PC-3 (cell line): ENCODE data around the gene TNK2. TPM values are rescaled to one million over a fixed set of nuclear protein-coding genes. Genes with fewer than 3 reads are reported as not detected.

Experiments
- ATAC-seq: fragments of 200-7000 bp; cut with Tn5 transposase; 2 replicates; pipeline ENCODE4 v1.9.1; 2020; ENCODE audit warnings: mild to moderate bottlenecking, moderate library complexity
- BruUV-seq: library from RNA; stranded (reverse); fragments of 400-500 nt; replicated peaks from 2 replicates; lab custom pipeline; 2021; lab: Mats Ljungman, UMichigan
- CTCF ChIA-PET: fragments of 300-600 bp; sonication (Branson Sonifier 250); formaldehyde crosslinking; loops from one replicate; lab custom pipeline; 2022; ENCODE audit warnings: antibody characterized with exemption; lab: Charles Lee
- POLR2A ChIA-PET: fragments of 300-600 bp; sonication (Branson Sonifier 250); formaldehyde crosslinking; loops from one replicate; lab custom pipeline; 2022; ENCODE audit warnings: antibody characterized with exemption; ENCODE audit not compliant: unreplicated experiment; lab: Charles Lee
- DNase-seq: peaks from one replicate; pipeline ENCODE4 v3.0.0-alpha.2; 2015
- H2AFZ ChIP-seq: fragments of 300-600 bp; sonication (generic); 2 replicates; pipeline ENCODE4 v1.6.0; 2016; ENCODE audit warnings: antibody characterized with exemption, low read length
- H3F3A ChIP-seq: fragments of 300-600 bp; sonication (generic); one replicate; pipeline ENCODE4 v1.6.0; 2017; ENCODE audit warnings: antibody characterized with exemption, low read length, control low read depth, mild to moderate bottlenecking; ENCODE audit not compliant: unreplicated experiment
- H3K27ac ChIP-seq: fragments of 300-600 bp; sonication (generic); 2 replicates; pipeline ENCODE4 v1.5.1; 2016; ENCODE audit warnings: mild to moderate bottlenecking, low read length
- H3K27me3 ChIP-seq: fragments of 300-600 bp; sonication (generic); 2 replicates; pipeline ENCODE4 v1.6.1; 2016; ENCODE audit warnings: low read length, mixed read lengths
- H3K36me3 ChIP-seq: fragments of 300-600 bp; sonication (generic); 2 replicates; pipeline ENCODE4 v1.6.1; 2016; ENCODE audit warnings: low read depth, mixed run types, low read length, mixed read lengths
- H3K4me1 ChIP-seq: fragments of 300-600 bp; sonication (generic); 2 replicates; pipeline ENCODE4 v1.5.1; 2016; ENCODE audit warnings: low read length; ENCODE audit not compliant: insufficient read depth
- H3K4me2 ChIP-seq: fragments of 300-600 bp; sonication (generic); 2 replicates; pipeline ENCODE4 v1.6.0; 2016; ENCODE audit warnings: low read length
- H3K4me3 ChIP-seq: fragments of 300-600 bp; sonication (generic); 2 replicates; pipeline ENCODE4 v1.5.1; 2016; ENCODE audit warnings: mild to moderate bottlenecking, low read length, mixed read lengths
- H3K79me2 ChIP-seq: fragments of 300-600 bp; sonication (generic); 2 replicates; pipeline ENCODE4 v1.6.1; 2017; ENCODE audit warnings: low read length, mixed read lengths
- H3K9ac ChIP-seq: fragments of 300-600 bp; sonication (generic); 2 replicates; pipeline ENCODE4 v1.6.0; 2016; ENCODE audit warnings: mild to moderate bottlenecking, low read length
- H3K9me2 ChIP-seq: fragments of 300-600 bp; sonication (generic); replicated peaks from 2 replicates; pipeline ENCODE4 v1.6.1; 2016; ENCODE audit warnings: mixed run types, low read length, mixed read lengths
- H3K9me3 ChIP-seq: fragments of 300-600 bp; sonication (generic); 2 replicates; pipeline ENCODE4 v1.6.1; 2016; ENCODE audit warnings: low read length, mixed read lengths
- H4K20me1 ChIP-seq: fragments of 300-600 bp; sonication (generic); 2 replicates; pipeline ENCODE4 v1.6.1; 2016; ENCODE audit warnings: low read length, mixed read lengths
- CTCF ChIP-seq: fragments of 300-600 bp; sonication (generic); conservative IDR thresholded peaks from 2 replicates; pipeline ENCODE4 v1.5.1; 2017; ENCODE audit warnings: antibody characterized with exemption, low read depth, mild to moderate bottlenecking, low read length
- EZH2 ChIP-seq: fragments of 300-600 bp; sonication (generic); IDR thresholded peaks from one replicate; pipeline ENCODE4 v1.6.1; 2017; ENCODE audit warnings: antibody characterized with exemption, mild to moderate bottlenecking, low read length; ENCODE audit not compliant: unreplicated experiment
- EZH2phosphoT487 ChIP-seq: fragments of 300-600 bp; sonication (generic); IDR thresholded peaks from 2 replicates; pipeline ENCODE4 v1.6.1; 2018; ENCODE audit warnings: mild to moderate bottlenecking, antibody characterized with exemption, low read length, borderline replicate concordance
- intact Hi-C: fragments of 100-400 bp; cut with micrococcal nuclease; formaldehyde crosslinking; loops from 2 replicates; pipeline ENCODE4 v1.9.0; 2023
- total RNA-seq: library from RNA; depleted of rRNA; stranded (reverse); fragments of >200 nt; gene quantifications from 2 replicates; pipeline ENCODE4 v1.2.3, GENCODE V29; 2014

Gene TNK2
- total RNA-seq, 1 experiment from 2014 or later = 49.3 TPM

- no peaks in the 10 kb centered on the region for H3K79me2 ChIP-seq
- no peak overlapping the region for H3K27ac ChIP-seq
- H2AFZ ChIP-seq = 0 out of 2 replicates have a peak overlapping the region, but pooled peaks have one; percentile 5
- H3K9me3 ChIP-seq = no peaks in the 10 kb centered on the region
- H3K9me2 ChIP-seq = no peaks in the 10 kb centered on the region
- no peaks in the 10 kb centered on the region for H3F3A ChIP-seq
- peak; percentile 73 for ATAC-seq
- intact Hi-C loops = loop anchor here (2.0 to 5.0 kb wide), 2 partner anchors 292 to 579 kb away; partner anchors contain the start of gene XXYLT1
- TF ChIP-seq EZH2phosphoT487 (no peak), CTCF (peak; percentile 100), EZH2 (no peak)
- peaks cover 7% of the 10 kb centered on the region for H3K4me1 ChIP-seq
- no peak overlapping the region for H3K9ac ChIP-seq
- no peaks in the 10 kb centered on the region for H4K20me1 ChIP-seq
- CTCF ChIA-PET = interaction anchor here (0.6 to 1.7 kb wide), 3 partner anchors 8 to 280 kb away, joined by 3 to 9 read pairs (median 4); no protein-coding TSS in a partner anchor
- H3K36me3 ChIP-seq = no peaks in the 10 kb centered on the region
- peak overlapping the region; percentile 36 for H3K4me2 ChIP-seq
- BruUV-seq = no TSS peak
- POLR2A ChIA-PET = no interaction called here
- H3K27me3 ChIP-seq = no peaks in the 10 kb centered on the region
- DNase-seq = peak; percentile 96
- H3K4me3 ChIP-seq = no peak overlapping the region
These were observed 57.4 kb downstream of the TNK2 start for GRCh38 chr3:195850857-195851543.

- no peaks in the 10 kb centered on the region for H3K9me3 ChIP-seq
- H3K4me3 ChIP-seq = no peak overlapping the region
- CTCF ChIA-PET = interaction anchor here (0.6 to 1.7 kb wide), 3 partner anchors 10 to 34 kb away, joined by 3 to 9 read pairs (median 4); no protein-coding TSS in a partner anchor
- BruUV-seq = no TSS peak
- H3K4me2 ChIP-seq = no peak overlapping the region
- DNase-seq (peak; percentile 58), ATAC-seq (peak; percentile 70)
- no peaks in the 10 kb centered on the region for H3K36me3 ChIP-seq
- no peaks in the 10 kb centered on the region for H3F3A ChIP-seq
- no peaks in the 10 kb centered on the region for H3K9me2 ChIP-seq
- peaks cover 7% of the 10 kb centered on the region for H3K4me1 ChIP-seq
- no peak overlapping the region; the same call in 1 of the 2 replicates for H2AFZ ChIP-seq
- intact Hi-C loops = loop anchor here (2.0 to 5.0 kb wide), 2 partner anchors 291 to 577 kb away; partner anchors contain the start of gene XXYLT1
- H3K27me3 ChIP-seq = no peaks in the 10 kb centered on the region
- H3K9ac ChIP-seq = no peak overlapping the region
- H3K79me2 ChIP-seq = no peaks in the 10 kb centered on the region
- POLR2A ChIA-PET = no interaction called here
- no peaks in the 10 kb centered on the region for H4K20me1 ChIP-seq
- peak overlapping the region; percentile 8; the same call in 1 of the 2 replicates for H3K27ac ChIP-seq
- TF ChIP-seq EZH2 = no peak
- TF ChIP-seq CTCF = peak; percentile 71
These were observed 58.9 kb downstream of the TNK2 start for GRCh38 chr3:195849322-195850074.
